A549 (cell line): ENCODE data around the gene TMEM120A. TPM values are rescaled to one million over a fixed set of nuclear protein-coding genes. Genes with fewer than 3 reads are reported as not detected.

Experiments used
- ATAC-seq, 2 experiments: fragments of 200-7000 bp in 1 of 2; fragments of >200 bp in 1 of 2; cut with Nextera tagmentation in 1 of 2; cut with Tn5 transposase in 1 of 2; 3 replicates each; pipeline versions ENCODE4 v1.8.0 to v1.9.1; 2018 to 2020; ENCODE audit warnings: mild to moderate bottlenecking in 1 of 2, moderate library complexity in 1 of 2
- CTCF ChIA-PET: fragments of 300-600 bp; sonication (Branson Sonifier 250); formaldehyde crosslinking; extraction: SDS; loops from one replicate; lab custom pipeline; 2021; ENCODE audit warnings: antibody characterized with exemption, inconsistent platforms; lab: Yijun Ruan, JAX
- POLR2A ChIA-PET: fragments of 350-600 bp; formaldehyde crosslinking; extraction: SDS; loops from one replicate; lab custom pipeline; 2021; ENCODE audit warnings: antibody characterized with exemption, inconsistent platforms; lab: Yijun Ruan, JAX
- DNase-seq, 2 experiments: peaks; one replicate each; pipeline versions ENCODE4 v3.0.0 to v3.0.0-alpha.2; 2011 to 2016; ENCODE audit warnings: low read depth in 1 of 2, low spot score in 1 of 2
- FAIRE-seq: peaks from 2 replicates; lab custom pipeline; 2011; peaks lifted over from hg19 to GRCh38; lab: Jason Lieb, UNC
- H3K27ac ChIP-seq, 2 experiments: fragments of >200 bp; sonication (Bioruptor Twin); formaldehyde crosslinking; 3 replicates each; pipeline ENCODE4 v1.5.1; 2016 to 2017
- H3K4me1 ChIP-seq: fragments of >200 bp; sonication (Bioruptor Twin); formaldehyde crosslinking; 3 replicates; pipeline ENCODE4 v1.6.1; 2016
- H3K4me2 ChIP-seq: fragments of >200 bp; sonication (Bioruptor Twin); formaldehyde crosslinking; 3 replicates; pipeline ENCODE4 v1.6.1; 2016
- H3K4me3 ChIP-seq: fragments of >200 bp; sonication (Bioruptor Twin); formaldehyde crosslinking; 3 replicates; pipeline ENCODE4 v1.5.1; 2016
- H3K9me3 ChIP-seq: fragments of >200 bp; sonication (Bioruptor Twin); formaldehyde crosslinking; 3 replicates; pipeline ENCODE4 v1.6.1; 2016
- ATOH8 ChIP-seq: fragments of 250-450 bp; sonication (Bioruptor Pico); IDR thresholded peaks from 2 replicates; pipeline ENCODE4 v1.5.0; 2020; ENCODE audit warnings: low read depth, mild to moderate bottlenecking, moderate library complexity
- BHLHE40 ChIP-seq: IDR thresholded peaks from 2 replicates; pipeline ENCODE4 v1.6.1; 2012; ENCODE audit warnings: low read depth, low read length, inconsistent platforms
- CBX8 ChIP-seq: fragments of 200-600 bp; sonication (generic); IDR thresholded peaks from 2 replicates; pipeline ENCODE4 v1.6.1; 2016
- EHF ChIP-seq: fragments of 250-450 bp; sonication (Bioruptor Pico); IDR thresholded peaks from 2 replicates; pipeline ENCODE4 v1.5.0; 2020; ENCODE audit warnings: mild to moderate bottlenecking
- FOSL2 ChIP-seq, 2 experiments: fragments of 450-650 bp in 1 of 2; fragments of >200 bp in 1 of 2; sonication (Bioruptor Twin) in 1 of 2; formaldehyde crosslinking; IDR thresholded peaks; 2 replicates each; pipeline versions ENCODE4 v1.5.0 to v1.6.1; 2016 to 2020; ENCODE audit warnings: mild to moderate bottlenecking in 1 of 2, moderate library complexity in 1 of 2
- FOXS1 ChIP-seq: fragments of 250-450 bp; sonication (Bioruptor Pico); IDR thresholded peaks from 2 replicates; pipeline ENCODE4 v1.5.0; 2020; ENCODE audit warnings: mild to moderate bottlenecking, moderate library complexity
- HEYL ChIP-seq: fragments of 250-450 bp; sonication (Bioruptor Pico); IDR thresholded peaks from 2 replicates; pipeline ENCODE4 v1.8.0; 2021; ENCODE audit warnings: mild to moderate bottlenecking, moderate library complexity
- JUNB ChIP-seq: fragments of >200 bp; sonication (Bioruptor Twin); formaldehyde crosslinking; IDR thresholded peaks from 2 replicates; pipeline ENCODE4 v1.6.1; 2016
- KDM5A ChIP-seq: fragments of 200-600 bp; sonication (generic); IDR thresholded peaks from 2 replicates; pipeline ENCODE4 v1.6.1; 2016; ENCODE audit warnings: antibody characterized with exemption, mild to moderate bottlenecking
- MAFK ChIP-seq: fragments of 450-650 bp; IDR thresholded peaks from 2 replicates; pipeline ENCODE4 v1.6.1; 2014; ENCODE audit not compliant: partially characterized antibody
- NFE2L2 ChIP-seq: fragments of 150-350 bp; conservative IDR thresholded peaks from 2 replicates; pipeline ENCODE4 v1.6.1; 2014; ENCODE audit warnings: low read length
- NR3C1 ChIP-seq: fragments of >200 bp; sonication (Bioruptor Twin); formaldehyde crosslinking; IDR thresholded peaks from 3 replicates; pipeline ENCODE4 v1.6.1; 2017
- POLR2A ChIP-seq: IDR thresholded peaks from 2 replicates; pipeline ENCODE4 v1.6.1; 2012; ENCODE audit warnings: mild to moderate bottlenecking, low read length
- RARB ChIP-seq: fragments of 250-450 bp; sonication (Bioruptor Pico); IDR thresholded peaks from 2 replicates; pipeline ENCODE4 v1.8.0; 2021; ENCODE audit warnings: mild to moderate bottlenecking, moderate library complexity
- REST ChIP-seq: fragments of 200-600 bp; sonication (generic); IDR thresholded peaks from 2 replicates; pipeline ENCODE4 v1.6.1; 2016; ENCODE audit warnings: antibody characterized with exemption, mild to moderate bottlenecking, moderate library complexity
- RNF2 ChIP-seq: fragments of 200-600 bp; sonication (generic); IDR thresholded peaks from 2 replicates; pipeline ENCODE4 v1.6.1; 2016; ENCODE audit warnings: low read depth, mild to moderate bottlenecking, antibody characterized with exemption, moderate library complexity, borderline replicate concordance
- SMC3 ChIP-seq: fragments of >200 bp; sonication (Bioruptor Twin); formaldehyde crosslinking; IDR thresholded peaks from 3 replicates; pipeline ENCODE4 v1.6.1; 2018; ENCODE audit warnings: inconsistent platforms
- SREBF2 ChIP-seq: fragments of 450-650 bp; IDR thresholded peaks from 2 replicates; pipeline ENCODE4 v1.6.1; 2014; ENCODE audit warnings: mild to moderate bottlenecking, moderate library complexity
- TP53 ChIP-seq: fragments of 250-450 bp; sonication (Bioruptor Pico); IDR thresholded peaks from 2 replicates; pipeline ENCODE4 v1.5.0; 2021; ENCODE audit warnings: mild to moderate bottlenecking, moderate library complexity
- ZC3H11A ChIP-seq: fragments of 450-650 bp; IDR thresholded peaks from 2 replicates; pipeline ENCODE4 v1.6.1; 2014; ENCODE audit warnings: antibody characterized with exemption, mild to moderate bottlenecking
- ZSCAN20 ChIP-seq: fragments of 250-450 bp; sonication (Bioruptor Pico); IDR thresholded peaks from 2 replicates; pipeline ENCODE4 v1.8.0; 2022; ENCODE audit warnings: mild to moderate bottlenecking, moderate library complexity
- WGBS: methylation state at CpG from one replicate; pipeline ENCODE4 v1.1.6; 2017; ENCODE audit errors: missing lambda C conversion rate; 5-methylcytosine and 5-hydroxymethylcytosine counted together
- polyA plus RNA-seq, 4 experiments: library from polyadenylated mRNA; depleted of rRNA in 3 of 4; stranded (reverse); fragments of >200 nt; fragmentation: RNase III in 1 of 4; extraction: RNeasy Plus Mini Kit Qiagen cat#74134 plus additional on column Dnase treatment in 1 of 4; gene quantifications; 2 replicates in 3 of 4; 3 replicates in 1 of 4; pipeline ENCODE4 v1.2.3, GENCODE V29; 2011 to 2017
- TF ChIP-seq, protein P1 (sequence below): fragments of 250-450 bp; sonication (Bioruptor Pico); IDR thresholded peaks from 2 replicates; pipeline ENCODE4 v1.5.0; 2021; ENCODE audit warnings: mild to moderate bottlenecking, moderate library complexity, borderline replicate concordance
- TF ChIP-seq, protein P2 (sequence below): IDR thresholded peaks from 2 replicates; pipeline ENCODE4 v1.6.1; 2012
- TF ChIP-seq, protein P3 (sequence below): fragments of 150-350 bp; IDR thresholded peaks from 2 replicates; pipeline ENCODE4 v1.6.1; 2014; ENCODE audit warnings: low read depth, mild to moderate bottlenecking, low read length

Gene TMEM120A
- polyA plus RNA-seq, 2 of the 4 experiments (the other 2 are of a cell fraction), result 46.0 to 53.8 TPM

DNA sequence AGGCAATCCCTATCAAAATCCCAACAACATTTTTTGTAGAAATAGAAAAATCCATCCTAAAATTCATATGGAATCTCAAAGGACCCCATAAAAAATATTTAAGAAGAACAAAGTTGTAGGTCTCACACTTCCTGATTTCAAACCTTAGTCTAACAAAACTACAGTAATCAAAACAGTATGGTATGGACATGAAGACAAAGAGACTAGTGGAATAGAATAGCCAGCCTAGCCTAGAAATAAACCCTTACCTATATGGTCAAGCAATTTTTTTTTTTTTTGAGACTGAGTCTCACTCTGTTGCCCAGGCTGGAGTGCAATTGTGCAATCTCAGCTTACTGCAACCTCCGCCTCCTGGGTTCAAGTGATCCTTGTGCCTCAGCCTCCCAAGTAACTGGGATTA, 3.6 kb upstream of the TMEM120A start:
- CTCF ChIA-PET, result no interaction called here
- no peak for FAIRE-seq
- no peaks in the 10 kb centered on the region for H3K9me3 ChIP-seq
- H3K27ac ChIP-seq, result no peak overlapping the region
- POLR2A ChIA-PET, result no interaction called here
- peaks cover 9% of the 10 kb centered on the region for H3K4me1 ChIP-seq
- ATAC-seq, result no peak
- 95% methylated on average over 1 of the region's 1 CpG for WGBS
- no peak overlapping the region for H3K4me3 ChIP-seq
- TF ChIP-seq CBX8 (no peak), POLR2A (no peak), MAFK (no peak), SMC3 (no peak), HEYL (CRISPR knock-in tag) (no peak), NFE2L2 (no peak), BHLHE40 (no peak), FOSL2 (IDR thresholded peaks at IDR 0.05) (no peak), FOSL2 (CRISPR knock-in tag; IDR thresholded peaks at IDR 0.05) (no peak), FOXS1 (CRISPR knock-in tag) (no peak), TP53 (CRISPR knock-in tag) (no peak), REST (no peak), RARB (CRISPR knock-in tag) (no peak), ZC3H11A (no peak), EHF (CRISPR knock-in tag) (no peak), NR3C1 (no peak), RNF2 (no peak), ATOH8 (no peak)
- TF ChIP-seq, protein P1, sequence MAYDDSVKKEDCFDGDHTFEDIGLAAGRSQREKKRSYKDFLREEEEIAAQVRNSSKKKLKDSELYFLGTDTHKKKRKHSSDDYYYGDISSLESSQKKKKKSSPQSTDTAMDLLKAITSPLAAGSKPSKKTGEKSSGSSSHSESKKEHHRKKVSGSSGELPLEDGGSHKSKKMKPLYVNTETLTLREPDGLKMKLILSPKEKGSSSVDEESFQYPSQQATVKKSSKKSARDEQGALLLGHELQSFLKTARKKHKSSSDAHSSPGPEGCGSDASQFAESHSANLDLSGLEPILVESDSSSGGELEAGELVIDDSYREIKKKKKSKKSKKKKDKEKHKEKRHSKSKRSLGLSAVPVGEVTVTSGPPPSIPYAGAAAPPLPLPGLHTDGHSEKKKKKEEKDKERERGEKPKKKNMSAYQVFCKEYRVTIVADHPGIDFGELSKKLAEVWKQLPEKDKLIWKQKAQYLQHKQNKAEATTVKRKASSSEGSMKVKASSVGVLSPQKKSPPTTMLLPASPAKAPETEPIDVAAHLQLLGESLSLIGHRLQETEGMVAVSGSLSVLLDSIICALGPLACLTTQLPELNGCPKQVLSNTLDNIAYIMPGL (CRISPR knock-in tag), result no peak
- TF ChIP-seq, protein P2, sequence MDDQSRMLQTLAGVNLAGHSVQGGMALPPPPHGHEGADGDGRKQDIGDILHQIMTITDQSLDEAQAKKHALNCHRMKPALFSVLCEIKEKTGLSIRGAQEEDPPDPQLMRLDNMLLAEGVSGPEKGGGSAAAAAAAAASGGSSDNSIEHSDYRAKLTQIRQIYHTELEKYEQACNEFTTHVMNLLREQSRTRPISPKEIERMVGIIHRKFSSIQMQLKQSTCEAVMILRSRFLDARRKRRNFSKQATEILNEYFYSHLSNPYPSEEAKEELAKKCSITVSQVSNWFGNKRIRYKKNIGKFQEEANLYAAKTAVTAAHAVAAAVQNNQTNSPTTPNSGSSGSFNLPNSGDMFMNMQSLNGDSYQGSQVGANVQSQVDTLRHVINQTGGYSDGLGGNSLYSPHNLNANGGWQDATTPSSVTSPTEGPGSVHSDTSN, result no peak
- TF ChIP-seq, protein P3, sequence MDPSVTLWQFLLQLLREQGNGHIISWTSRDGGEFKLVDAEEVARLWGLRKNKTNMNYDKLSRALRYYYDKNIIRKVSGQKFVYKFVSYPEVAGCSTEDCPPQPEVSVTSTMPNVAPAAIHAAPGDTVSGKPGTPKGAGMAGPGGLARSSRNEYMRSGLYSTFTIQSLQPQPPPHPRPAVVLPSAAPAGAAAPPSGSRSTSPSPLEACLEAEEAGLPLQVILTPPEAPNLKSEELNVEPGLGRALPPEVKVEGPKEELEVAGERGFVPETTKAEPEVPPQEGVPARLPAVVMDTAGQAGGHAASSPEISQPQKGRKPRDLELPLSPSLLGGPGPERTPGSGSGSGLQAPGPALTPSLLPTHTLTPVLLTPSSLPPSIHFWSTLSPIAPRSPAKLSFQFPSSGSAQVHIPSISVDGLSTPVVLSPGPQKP, result no peak
- DNase-seq, result no peak
- H3K4me2 ChIP-seq, result no peak overlapping the region

DNA sequence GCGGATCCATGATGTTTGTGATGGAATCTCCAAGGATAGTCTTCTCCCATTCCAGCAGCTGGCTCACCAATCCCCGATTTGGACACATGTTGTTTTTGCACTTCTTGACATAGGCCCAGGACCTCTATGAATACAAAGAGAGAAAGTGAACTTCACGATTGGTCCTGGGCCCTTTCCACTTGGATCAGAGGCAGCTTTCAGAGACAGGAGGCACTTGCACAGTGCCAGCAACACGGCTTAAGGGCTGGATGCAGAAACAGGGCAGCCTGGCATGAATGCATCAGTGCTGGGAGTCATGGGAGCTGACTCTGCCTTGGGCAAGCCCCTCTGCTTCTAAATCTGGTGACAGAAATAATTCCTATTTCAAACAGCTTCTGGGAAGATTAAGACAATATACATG, 2.1 kb upstream of the TMEM120A start:
- POLR2A ChIA-PET, result no interaction called here
- Histone ChIP-seq H3K4me2 (no peak overlapping the region), H3K9me3 (no peaks in the 10 kb centered on the region), H3K27ac (no peak overlapping the region), H3K4me1 (peaks cover 12% of the 10 kb centered on the region)
- FAIRE-seq (no peak), DNase-seq (no peak)
- TF ChIP-seq ATOH8, result no peak
- no peak for TF ChIP-seq ZSCAN20 (CRISPR knock-in tag)
- no peak for TF ChIP-seq CBX8
- no peak for TF ChIP-seq SREBF2
- no peak for TF ChIP-seq KDM5A
- no peak for TF ChIP-seq BHLHE40
- no peak for TF ChIP-seq JUNB
- TF ChIP-seq EHF (CRISPR knock-in tag), result no peak
- TF ChIP-seq, all 56 proteins: peak for 0
- ATAC-seq, result no peak
- no peak overlapping the region for H3K4me3 ChIP-seq
- WGBS, result 61% methylated on average over 4 of the region's 4 CpGs
- CTCF ChIA-PET, result interaction anchor here (1.0 kb wide), 1 partner anchor 10 kb away, joined by 3 read pairs; no protein-coding TSS in a partner anchor
